OCI-LY3 (cell line): Measurements from ENCODE around the gene TBC1D5.

ENCODE experiments used
- H2AFZ ChIP-seq: fragments of 200-600, 300-600 bp; shearing (Covaris generic); 2 replicates; pipeline ENCODE4 v1.6.0; 2014; ENCODE audit warnings: antibody characterized with exemption, low read depth, low read length
- H3K27ac ChIP-seq: fragments of 200-600, 300-600 bp; sonication (generic); 2 replicates; pipeline ENCODE4 v1.5.1; 2014; ENCODE audit warnings: mild to moderate bottlenecking, low read length, moderate library complexity, mixed read lengths
- H3K27me3 ChIP-seq: fragments of 200-600, 300-600 bp; sonication (generic); 2 replicates; pipeline ENCODE4 v1.6.1; 2014; ENCODE audit warnings: low read depth, low read length, mixed read lengths
- H3K36me3 ChIP-seq: fragments of 200-600, 300-600 bp; sonication (generic); replicated peaks from 2 replicates; pipeline ENCODE3; 2014; ENCODE audit warnings: low read depth, low read length, mixed read lengths
- H3K4me1 ChIP-seq: fragments of 300-600, 200-600 bp; sonication (generic); 2 replicates; pipeline ENCODE4 v1.6.1; 2014; ENCODE audit warnings: low read length, mixed read lengths
- H3K4me2 ChIP-seq: fragments of 200-600, 300-600 bp; sonication (generic); 2 replicates; pipeline ENCODE4 v1.6.1; 2014; ENCODE audit warnings: low read length, mixed read lengths
- H3K4me3 ChIP-seq: fragments of 300-600, 200-600 bp; sonication (generic); 2 replicates; pipeline ENCODE4 v1.5.1; 2014; ENCODE audit warnings: antibody characterized with exemption, mild to moderate bottlenecking, low read length, moderate library complexity
- H3K79me2 ChIP-seq: fragments of 300-600, 200-600 bp; shearing (Covaris generic); 2 replicates; pipeline ENCODE4 v1.6.1; 2014; ENCODE audit warnings: mild to moderate bottlenecking, low read length, mixed read lengths
- H3K9ac ChIP-seq: fragments of 300-600, 200-600 bp; shearing (Covaris generic); 2 replicates; pipeline ENCODE4 v1.6.0; 2014; ENCODE audit warnings: mild to moderate bottlenecking, low read length, moderate library complexity
- H3K9me3 ChIP-seq: fragments of 200-600, 300-600 bp; shearing (Covaris generic); 2 replicates; pipeline ENCODE4 v1.6.1; 2014; ENCODE audit warnings: low read length, mixed read lengths; ENCODE audit not compliant: insufficient read depth
- H4K20me1 ChIP-seq: fragments of 200-600, 300-600 bp; sonication (generic); 2 replicates; pipeline ENCODE4 v1.6.1; 2016; ENCODE audit warnings: low read length, mixed read lengths; ENCODE audit not compliant: insufficient read depth
- EZH2phosphoT487 ChIP-seq: fragments of 200-600 bp; shearing (Covaris generic); IDR thresholded peaks from 2 replicates; pipeline ENCODE4 v1.6.1; 2018; ENCODE audit warnings: antibody characterized with exemption, mixed run types, low read depth
- TF ChIP-seq, protein P1 (sequence below): fragments of 200-600, 300-600 bp; sonication (generic); IDR thresholded peaks from 2 replicates; pipeline ENCODE4 v1.5.1; 2014; ENCODE audit warnings: antibody characterized with exemption, low read length, low read depth

TBC1D5 gene

DNA sequence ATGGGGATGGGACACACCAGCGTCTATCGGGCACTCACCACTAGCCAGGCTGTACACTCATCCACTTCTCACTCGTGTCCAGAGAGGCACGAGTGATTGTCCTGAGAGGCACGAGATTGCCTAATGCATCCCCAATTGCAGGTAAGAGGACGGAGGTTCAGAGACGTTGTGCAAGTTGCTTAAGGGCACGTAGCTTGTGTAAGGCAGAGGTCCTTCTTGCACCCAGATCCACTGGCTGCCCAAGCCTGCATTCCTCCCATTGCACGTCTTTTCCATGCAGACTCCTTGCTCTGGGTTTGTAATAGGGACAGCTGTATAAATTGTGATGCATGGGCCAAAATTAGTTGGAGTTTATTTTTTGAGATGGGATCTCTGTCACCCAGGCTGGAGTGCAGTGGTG is 593.4 kb downstream of the TBC1D5 start:
- H2AFZ ChIP-seq: no peak overlapping the region
- no peak overlapping the region for H3K9ac ChIP-seq
- no peak overlapping the region for H3K27ac ChIP-seq
- TF ChIP-seq, protein P1, sequence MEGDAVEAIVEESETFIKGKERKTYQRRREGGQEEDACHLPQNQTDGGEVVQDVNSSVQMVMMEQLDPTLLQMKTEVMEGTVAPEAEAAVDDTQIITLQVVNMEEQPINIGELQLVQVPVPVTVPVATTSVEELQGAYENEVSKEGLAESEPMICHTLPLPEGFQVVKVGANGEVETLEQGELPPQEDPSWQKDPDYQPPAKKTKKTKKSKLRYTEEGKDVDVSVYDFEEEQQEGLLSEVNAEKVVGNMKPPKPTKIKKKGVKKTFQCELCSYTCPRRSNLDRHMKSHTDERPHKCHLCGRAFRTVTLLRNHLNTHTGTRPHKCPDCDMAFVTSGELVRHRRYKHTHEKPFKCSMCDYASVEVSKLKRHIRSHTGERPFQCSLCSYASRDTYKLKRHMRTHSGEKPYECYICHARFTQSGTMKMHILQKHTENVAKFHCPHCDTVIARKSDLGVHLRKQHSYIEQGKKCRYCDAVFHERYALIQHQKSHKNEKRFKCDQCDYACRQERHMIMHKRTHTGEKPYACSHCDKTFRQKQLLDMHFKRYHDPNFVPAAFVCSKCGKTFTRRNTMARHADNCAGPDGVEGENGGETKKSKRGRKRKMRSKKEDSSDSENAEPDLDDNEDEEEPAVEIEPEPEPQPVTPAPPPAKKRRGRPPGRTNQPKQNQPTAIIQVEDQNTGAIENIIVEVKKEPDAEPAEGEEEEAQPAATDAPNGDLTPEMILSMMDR: no peak
- no peak for TF ChIP-seq EZH2phosphoT487
- H3K79me2 ChIP-seq: no peaks in the 10 kb centered on the region
- no peaks in the 10 kb centered on the region for H4K20me1 ChIP-seq
- H3K4me2 ChIP-seq: no peak overlapping the region
- H3K27me3 ChIP-seq: no peaks in the 10 kb centered on the region
- no peaks in the 10 kb centered on the region for H3K9me3 ChIP-seq
- H3K36me3 ChIP-seq: peaks cover 14% of the 10 kb centered on the region
- no peak overlapping the region for H3K4me3 ChIP-seq
- H3K4me1 ChIP-seq: peaks cover 9% of the 10 kb centered on the region

DNA sequence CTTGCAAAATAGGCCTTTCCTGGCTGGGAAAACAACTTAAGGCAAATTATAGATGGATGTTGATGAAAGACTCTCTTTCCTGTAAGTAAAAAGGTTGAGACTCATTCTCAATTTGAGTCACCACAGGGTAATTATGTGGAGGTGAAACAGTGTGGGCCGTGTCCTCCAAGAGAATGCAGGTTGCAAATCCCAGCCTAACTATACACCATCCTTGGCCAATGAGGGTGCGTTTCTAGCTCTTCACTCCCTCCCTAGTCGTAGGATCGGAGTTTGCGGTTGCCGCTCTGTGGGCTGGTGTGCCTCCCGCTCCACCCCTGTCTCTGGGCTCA is 597.8 kb downstream of the TBC1D5 start:
- Histone ChIP-seq H3K79me2 (no peaks in the 10 kb centered on the region), H3K27ac (no peak overlapping the region), H3K4me1 (peaks cover 10% of the 10 kb centered on the region), H3K9me3 (no peaks in the 10 kb centered on the region), H3K9ac (no peak overlapping the region), H3K4me3 (no peak overlapping the region), H2AFZ (no peak overlapping the region), H3K36me3 (no peaks in the 10 kb centered on the region), H3K4me2 (0 out of 2 replicates have a peak overlapping the region, but pooled peaks have one; percentile 7), H3K27me3 (no peaks in the 10 kb centered on the region; the same call in 1 of the 2 replicates), H4K20me1 (no peaks in the 10 kb centered on the region)
- TF ChIP-seq EZH2phosphoT487: no peak
- TF ChIP-seq, protein P1: no peak

DNA sequence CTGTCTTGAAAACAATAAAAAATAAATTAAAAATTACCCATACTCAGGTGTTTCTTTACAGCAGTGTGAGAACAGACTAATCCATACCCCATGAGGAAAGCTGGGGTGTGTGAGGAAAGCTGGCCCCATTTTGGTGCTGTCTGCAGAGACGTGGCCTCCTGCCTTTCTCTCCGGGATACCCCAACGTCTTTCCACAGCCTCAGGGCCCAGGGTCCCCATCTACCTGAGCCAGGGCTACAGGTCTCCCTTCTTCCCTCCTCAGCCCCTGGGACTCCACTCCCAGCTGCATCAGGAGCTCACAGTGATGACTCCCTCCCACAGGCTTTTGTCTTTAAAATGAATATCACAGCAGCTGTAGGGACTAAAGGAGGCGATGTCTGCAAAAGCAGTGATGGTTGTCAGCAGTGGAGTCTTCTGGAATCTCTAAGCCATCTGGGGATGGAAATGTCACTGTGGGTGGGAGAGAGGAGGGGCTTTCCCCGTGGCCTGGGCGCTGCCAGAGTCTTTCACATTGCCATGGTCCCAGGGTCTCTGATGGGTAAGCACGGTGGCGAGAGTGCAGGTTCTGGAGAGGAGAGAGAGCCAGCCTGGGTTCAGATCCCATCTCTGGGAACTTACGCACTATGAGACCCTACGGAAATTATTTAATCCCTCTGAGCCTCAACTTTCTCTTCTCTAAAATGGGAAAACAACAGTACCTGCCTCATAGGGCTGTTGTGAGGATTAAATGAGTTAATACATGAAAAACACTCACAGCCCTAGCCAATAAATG is 598.4 kb downstream of the TBC1D5 start:
- Histone ChIP-seq H3K4me2 (0 out of 2 replicates have a peak overlapping the region, but pooled peaks have one; percentile 7), H4K20me1 (no peaks in the 10 kb centered on the region), H3K27ac (no peak overlapping the region), H3K27me3 (no peaks in the 10 kb centered on the region; the same call in 1 of the 2 replicates), H3K9ac (no peak overlapping the region), H3K9me3 (no peaks in the 10 kb centered on the region), H3K79me2 (no peaks in the 10 kb centered on the region), H2AFZ (no peak overlapping the region), H3K36me3 (no peaks in the 10 kb centered on the region), H3K4me1 (peaks cover 10% of the 10 kb centered on the region), H3K4me3 (no peak overlapping the region)
- TF ChIP-seq, protein P1: no peak
- no peak for TF ChIP-seq EZH2phosphoT487

- H2AFZ ChIP-seq: no peak overlapping the region
- peaks cover 3% of the 10 kb centered on the region; the same call in 1 of the 2 replicates for H3K27me3 ChIP-seq
- no peak overlapping the region for H3K27ac ChIP-seq
- no peaks in the 10 kb centered on the region for H3K79me2 ChIP-seq
- no peak for TF ChIP-seq EZH2phosphoT487
- TF ChIP-seq, protein P1: no peak
- no peak overlapping the region for H3K4me3 ChIP-seq
- no peaks in the 10 kb centered on the region for H3K9me3 ChIP-seq
- no peak overlapping the region for H3K9ac ChIP-seq
- H3K36me3 ChIP-seq: no peaks in the 10 kb centered on the region
- peaks cover 10% of the 10 kb centered on the region for H3K4me1 ChIP-seq
- H4K20me1 ChIP-seq: no peaks in the 10 kb centered on the region
- H3K4me2 ChIP-seq: no peak overlapping the region
These were observed 599.9 kb downstream of the TBC1D5 start for GRCh38 chr3:17142516-17142915.
